NCI-H2196 (cell line): Measurements from ENCODE around the gene NR6A1.

ENCODE experiments used
- DNase-seq: peaks from one replicate; lab custom pipeline; 2025; ENCODE audit not compliant: unreplicated experiment; lab: John Stamatoyannopoulos, UW

Gene NR6A1

GRCh38 chr9:124662561-124662960 lies 108.5 kb downstream of the NR6A1 start:
- no peak for DNase-seq

GRCh38 chr9:124661271-124661670 lies 109.8 kb downstream of the NR6A1 start:
- no peak for DNase-seq

- DNase-seq, result no peak
Measured at GRCh38 chr9:124660341-124660801, 110.7 kb downstream of the NR6A1 start.

GRCh38 chr9:124659099-124659659 lies 111.9 kb downstream of the NR6A1 start:
- DNase-seq, result peak; percentile 75

- DNase-seq, result peak; percentile 90
Measured at GRCh38 chr9:124658165-124659017, 112.7 kb downstream of the NR6A1 start.

GRCh38 chr9:124657516-124657915 lies 113.6 kb downstream of the NR6A1 start:
- no peak for DNase-seq

- no peak for DNase-seq
Measured at GRCh38 chr9:124654431-124654830, 116.7 kb downstream of the NR6A1 start.

- no peak for DNase-seq
Measured at GRCh38 chr9:124652615-124653393, 118.3 kb downstream of the NR6A1 start.

- DNase-seq, result no peak
Measured at GRCh38 chr9:124652203-124652602, 118.9 kb downstream of the NR6A1 start.

GRCh38 chr9:124645274-124645673 lies 125.8 kb downstream of the NR6A1 start:
- no peak for DNase-seq

GRCh38 chr9:124639637-124640036 lies 131.5 kb downstream of the NR6A1 start:
- no peak for DNase-seq

- DNase-seq, result no peak
Measured at GRCh38 chr9:124635285-124635684, 135.8 kb downstream of the NR6A1 start.

- no peak for DNase-seq
Measured at GRCh38 chr9:124632077-124632621, 139.0 kb downstream of the NR6A1 start.

- no peak for DNase-seq
Measured at GRCh38 chr9:124631326-124631725, 139.8 kb downstream of the NR6A1 start.

GRCh38 chr9:124629600-124629999 lies 141.5 kb downstream of the NR6A1 start:
- DNase-seq, result no peak

GRCh38 chr9:124628741-124629140 lies 142.4 kb downstream of the NR6A1 start:
- no peak for DNase-seq

- DNase-seq, result no peak
Measured at GRCh38 chr9:124626276-124626675, 144.8 kb downstream of the NR6A1 start.

- no peak for DNase-seq
Measured at GRCh38 chr9:124625087-124625486, 146.0 kb downstream of the NR6A1 start.

- DNase-seq, result no peak
Measured at GRCh38 chr9:124624735-124624992, 146.4 kb downstream of the NR6A1 start.

GRCh38 chr9:124623966-124624734 lies 147.0 kb downstream of the NR6A1 start:
- DNase-seq, result no peak

GRCh38 chr9:124622882-124623281 lies 148.2 kb downstream of the NR6A1 start:
- DNase-seq, result no peak
